Measurements from ENCODE around the gene ELF4. TPM values are rescaled to one million over a fixed set of nuclear protein-coding genes. Genes with fewer than 3 reads are reported as not detected.

ELF4 gene
- total and polyA plus RNA-seq, 12 donors = 2.7 to 16.7 (median 6.9) TPM

GRCh38 chrX:130083656-130084382 is 26.5 kb downstream of the ELF4 start:
- intact Hi-C loops (cut with DNase I) = loop anchor here in 1 of 2 donors (5.0 kb wide), 1 partner anchor 33 kb away; no protein-coding TSS in a partner anchor
- DNase-seq = peak in 1 of 7 donors; percentile 10
- TF ChIP-seq POLR2A (IDR thresholded peaks at IDR 0.05) (no peak), CTCF (IDR thresholded peaks at IDR 0.05) (no peak)
- WGBS, 4 donors = 63 to 85% (median 73%) methylated on average over 7 to 15 of the region's 15 CpGs
- peak overlapping the region in 1 of 5 donors; percentile 22 for H3K27ac ChIP-seq
- H3K9me3 ChIP-seq (replicated peaks in 1 of 3) = no peaks in the 10 kb centered on the region
- peaks cover 0 to 5% of the 10 kb centered on the region in 2 donors for H3K4me1 ChIP-seq (replicated peaks in 1 of 2)
- H3K4me3 ChIP-seq = no peak overlapping the region
- H3K36me3 ChIP-seq (replicated peaks in 1 of 2) = no peaks in the 10 kb centered on the region
- no peaks in the 10 kb centered on the region for H3K27me3 ChIP-seq

GRCh38 chrX:130083107-130083490 is 27.2 kb downstream of the ELF4 start:
- Histone ChIP-seq H3K27me3 (no peaks in the 10 kb centered on the region), H3K9me3 (replicated peaks in 1 of 3) (no peaks in the 10 kb centered on the region), H3K4me3 (no peak overlapping the region), H3K27ac (peak overlapping the region in 1 of 5 donors; percentile 25), H3K4me1 (replicated peaks in 1 of 2) (peaks cover 0 to 5% of the 10 kb centered on the region in 2 donors), H3K36me3 (replicated peaks in 1 of 2) (no peaks in the 10 kb centered on the region)
- DNase-seq = no peak
- 21 to 67% (median 37%) methylated on average over 4 to 7 of the region's 7 CpGs for WGBS, 4 donors
- no peak for TF ChIP-seq POLR2A (IDR thresholded peaks at IDR 0.05)
- TF ChIP-seq CTCF (IDR thresholded peaks at IDR 0.05) = no peak
- intact Hi-C loops (cut with DNase I) = loop anchor here in 1 of 2 donors (5.0 kb wide), 1 partner anchor 34 kb away; no protein-coding TSS in a partner anchor

GRCh38 chrX:130082244-130083106 is 27.8 kb downstream of the ELF4 start:
- peak in 3 of 7 donors; percentile 21 to 61 (median 28) for DNase-seq
- Histone ChIP-seq H3K36me3 (replicated peaks in 1 of 2) (no peaks in the 10 kb centered on the region), H3K4me1 (replicated peaks in 1 of 2) (peaks cover 0 to 5% of the 10 kb centered on the region in 2 donors), H3K4me3 (no peak overlapping the region), H3K9me3 (replicated peaks in 1 of 3) (no peaks in the 10 kb centered on the region), H3K27ac (peak overlapping the region in 2 of 5 donors; percentile 47 to 65), H3K27me3 (no peaks in the 10 kb centered on the region)
- intact Hi-C loops (cut with DNase I) = loop anchor here in 1 of 2 donors (5.0 kb wide), 1 partner anchor 35 kb away; no protein-coding TSS in a partner anchor
- TF ChIP-seq POLR2A (IDR thresholded peaks at IDR 0.05) (no peak), CTCF (IDR thresholded peaks at IDR 0.05) (peak in 3 of 6 experiments; percentile 23 to 39 (median 23))
- 37 to 61% (median 50%) methylated on average over 10 to 28 of the region's 28 CpGs for WGBS, 4 donors
